ENCODE data around the gene MICAL2. TPM values are rescaled to one million over a fixed set of nuclear protein-coding genes. Genes with fewer than 3 reads are reported as not detected.

Gene MICAL2
- total and polyA plus RNA-seq, 2 donors (not counting 1 experiment from before 2014, with no cell fraction given), result 0.32 to 0.40 TPM

DNA sequence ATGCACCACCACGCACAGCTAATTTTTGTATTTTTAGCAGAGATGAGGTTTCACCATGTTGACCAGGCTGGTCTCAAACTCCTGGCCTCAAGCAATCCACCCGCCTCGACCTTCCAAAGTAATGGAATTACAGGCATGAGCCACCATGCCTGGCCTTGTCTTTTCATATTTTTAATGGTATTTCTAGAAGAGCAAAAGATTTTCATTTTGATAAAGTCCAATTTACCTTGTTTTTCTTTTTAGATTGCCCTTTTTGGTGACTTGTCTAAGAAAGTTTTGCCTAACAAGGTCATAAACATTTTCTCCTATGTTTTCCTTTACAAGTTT is 45.5 kb upstream of the MICAL2 start:
- TF ChIP-seq, protein P1, sequence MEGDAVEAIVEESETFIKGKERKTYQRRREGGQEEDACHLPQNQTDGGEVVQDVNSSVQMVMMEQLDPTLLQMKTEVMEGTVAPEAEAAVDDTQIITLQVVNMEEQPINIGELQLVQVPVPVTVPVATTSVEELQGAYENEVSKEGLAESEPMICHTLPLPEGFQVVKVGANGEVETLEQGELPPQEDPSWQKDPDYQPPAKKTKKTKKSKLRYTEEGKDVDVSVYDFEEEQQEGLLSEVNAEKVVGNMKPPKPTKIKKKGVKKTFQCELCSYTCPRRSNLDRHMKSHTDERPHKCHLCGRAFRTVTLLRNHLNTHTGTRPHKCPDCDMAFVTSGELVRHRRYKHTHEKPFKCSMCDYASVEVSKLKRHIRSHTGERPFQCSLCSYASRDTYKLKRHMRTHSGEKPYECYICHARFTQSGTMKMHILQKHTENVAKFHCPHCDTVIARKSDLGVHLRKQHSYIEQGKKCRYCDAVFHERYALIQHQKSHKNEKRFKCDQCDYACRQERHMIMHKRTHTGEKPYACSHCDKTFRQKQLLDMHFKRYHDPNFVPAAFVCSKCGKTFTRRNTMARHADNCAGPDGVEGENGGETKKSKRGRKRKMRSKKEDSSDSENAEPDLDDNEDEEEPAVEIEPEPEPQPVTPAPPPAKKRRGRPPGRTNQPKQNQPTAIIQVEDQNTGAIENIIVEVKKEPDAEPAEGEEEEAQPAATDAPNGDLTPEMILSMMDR (IDR thresholded peaks at IDR 0.05), result no peak
- TF ChIP-seq EZH2 (IDR thresholded peaks at IDR 0.05; ENCODE audit: borderline replicate concordance, insufficient read depth, low read depth, low read length, poor library complexity, severe bottlenecking), result no peak
- WGBS (ENCODE audit: insufficient coverage), result no CpG with 5 or more reads among the region's 3 CpGs
- H3K27ac Mint-ChIP-seq, result no peak overlapping the region
- Histone ChIP-seq H3K4me3 (ENCODE audit: control extremely low read depth in 1 of 5, extremely low read depth in 1 of 5, insufficient read depth in 1 of 5, low read depth in 2 of 5, low read length in 4 of 5) (no peak overlapping the region), H2AFZ (ENCODE audit: insufficient read depth, low read depth, low read length, poor library complexity, severe bottlenecking) (no peak overlapping the region), H3K9me3 (ENCODE audit: control extremely low read depth in 1 of 3, control insufficient read depth in 2 of 3, insufficient read depth in 1 of 3, low read length in 2 of 3) (peaks cover 0 to 3% (median 0%) of the 10 kb centered on the region in 3 donors), H4K20me1 (ENCODE audit: control insufficient read depth, insufficient read depth, low read length, poor library complexity, severe bottlenecking) (no peaks in the 10 kb centered on the region), H3K79me2 (ENCODE audit: control insufficient read depth, insufficient read depth, low read length) (no peaks in the 10 kb centered on the region), H3K9ac (ENCODE audit: low read length) (no peak overlapping the region), H3K4me2 (replicated peaks; ENCODE audit: low read depth, low read length, poor library complexity, severe bottlenecking) (no peak overlapping the region), H3K27ac (ENCODE audit: low read length in 2 of 2) (no peak overlapping the region), H3K36me3 (replicated peaks in 1 of 2; ENCODE audit: control extremely low read depth in 1 of 2, control insufficient read depth in 1 of 2, extremely low read depth in 1 of 2, insufficient read depth in 2 of 2, low read length in 1 of 2) (no peaks in the 10 kb centered on the region), H3K4me1 (ENCODE audit: control insufficient read depth in 2 of 2, insufficient read depth in 2 of 2, low read length in 2 of 2) (no peaks in the 10 kb centered on the region), H3K27me3 (replicated peaks in 1 of 4; ENCODE audit: control extremely low read depth in 1 of 4, control insufficient read depth in 3 of 4, insufficient read depth in 4 of 4, low read length in 3 of 4) (peaks cover 0 to 3% (median 0%) of the 10 kb centered on the region in 4 experiments)
- ChIA-PET POLR2A (no interaction called here), CTCF (no interaction called here)
- no peak for DNase-seq
- no peak overlapping the region for H3K4me3 Mint-ChIP-seq
- H3K4me1 Mint-ChIP-seq, result no peaks in the 10 kb centered on the region
- H3K9me3 Mint-ChIP-seq (ENCODE audit: insufficient read depth), result no peaks in the 10 kb centered on the region
- intact Hi-C loops (cut with micrococcal nuclease), result no loop called here
- peaks cover 38% of the 10 kb centered on the region for H3K27me3 Mint-ChIP-seq
- ATAC-seq (ENCODE audit: low read depth), result no peak

DNA sequence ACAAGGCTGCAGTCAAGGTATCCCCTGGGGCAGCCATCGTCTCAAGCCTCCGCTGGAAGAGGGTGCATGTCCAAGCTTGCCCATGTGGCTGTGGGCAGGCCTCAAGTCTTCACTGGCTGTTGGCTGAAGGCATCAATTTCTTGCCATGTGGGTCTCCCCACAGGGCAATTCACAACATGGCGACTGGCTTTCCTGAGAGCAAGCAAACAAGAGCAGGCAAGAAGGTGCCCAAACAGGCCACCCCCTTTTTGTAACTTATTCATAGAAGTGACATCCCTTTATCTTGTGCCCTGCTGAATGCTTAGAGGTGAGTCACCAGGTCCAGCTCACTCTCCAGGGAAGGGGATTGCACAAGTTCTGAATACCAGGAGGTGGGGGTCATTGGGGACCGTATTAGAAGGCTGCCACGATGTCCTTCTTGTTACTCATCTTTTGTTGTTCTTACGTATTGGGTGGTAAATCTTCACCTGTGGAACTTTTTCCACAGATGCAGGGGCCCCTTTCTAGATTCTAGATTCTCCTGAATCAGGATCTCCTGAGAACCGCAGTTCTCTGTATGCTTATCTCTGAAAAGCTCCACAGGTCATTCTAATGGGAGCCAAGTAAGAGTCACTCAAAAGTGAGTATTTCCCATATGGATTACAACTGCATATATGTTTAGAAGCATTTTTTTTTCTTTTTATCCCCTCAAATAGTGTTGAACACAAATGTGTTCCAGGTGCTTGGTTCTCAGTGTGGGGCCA is 44.2 kb upstream of the MICAL2 start:
- Histone ChIP-seq H3K4me1 (ENCODE audit: control insufficient read depth in 2 of 2, insufficient read depth in 2 of 2, low read length in 2 of 2) (no peaks in the 10 kb centered on the region), H3K36me3 (replicated peaks in 1 of 2; ENCODE audit: control extremely low read depth in 1 of 2, control insufficient read depth in 1 of 2, extremely low read depth in 1 of 2, insufficient read depth in 2 of 2, low read length in 1 of 2) (no peaks in the 10 kb centered on the region), H3K4me2 (replicated peaks; ENCODE audit: low read depth, low read length, poor library complexity, severe bottlenecking) (no peak overlapping the region), H3K9ac (ENCODE audit: low read length) (no peak overlapping the region), H3K27ac (ENCODE audit: low read length in 2 of 2) (no peak overlapping the region), H3K4me3 (ENCODE audit: control extremely low read depth in 1 of 5, extremely low read depth in 1 of 5, insufficient read depth in 1 of 5, low read depth in 2 of 5, low read length in 4 of 5) (no peak overlapping the region), H3K27me3 (replicated peaks in 1 of 4; ENCODE audit: control extremely low read depth in 1 of 4, control insufficient read depth in 3 of 4, insufficient read depth in 4 of 4, low read length in 3 of 4) (peaks cover 0 to 3% (median 0%) of the 10 kb centered on the region in 4 experiments), H4K20me1 (ENCODE audit: control insufficient read depth, insufficient read depth, low read length, poor library complexity, severe bottlenecking) (no peaks in the 10 kb centered on the region), H2AFZ (ENCODE audit: insufficient read depth, low read depth, low read length, poor library complexity, severe bottlenecking) (no peak overlapping the region), H3K79me2 (ENCODE audit: control insufficient read depth, insufficient read depth, low read length) (no peaks in the 10 kb centered on the region), H3K9me3 (ENCODE audit: control extremely low read depth in 1 of 3, control insufficient read depth in 2 of 3, insufficient read depth in 1 of 3, low read length in 2 of 3) (peaks cover 0 to 3% (median 0%) of the 10 kb centered on the region in 3 donors)
- WGBS (ENCODE audit: insufficient coverage), result 99% methylated on average over 4 of the region's 7 CpGs
- Mint-ChIP-seq H3K27ac (no peak overlapping the region), H3K9me3 (ENCODE audit: insufficient read depth) (no peaks in the 10 kb centered on the region), H3K27me3 (peaks cover 37% of the 10 kb centered on the region), H3K4me3 (no peak overlapping the region), H3K4me1 (no peaks in the 10 kb centered on the region)
- no peak for TF ChIP-seq EZH2 (IDR thresholded peaks at IDR 0.05; ENCODE audit: borderline replicate concordance, insufficient read depth, low read depth, low read length, poor library complexity, severe bottlenecking)
- TF ChIP-seq, protein P1 (IDR thresholded peaks at IDR 0.05), result no peak
- ATAC-seq (ENCODE audit: low read depth), result no peak
- POLR2A ChIA-PET, result no interaction called here
- intact Hi-C loops (cut with micrococcal nuclease), result no loop called here
- CTCF ChIA-PET, result interaction anchor here (0.7 kb wide), 1 partner anchor 176 kb away, joined by 9 read pairs; no protein-coding TSS in a partner anchor
- no peak for DNase-seq

Data from B cell (primary cell).